GM21786 (cell line): ENCODE results near the gene CDK11B.
"Not testable (repeated sequence)": the region's sequence is repeated elsewhere in the genome, so short reads cannot be mapped to it uniquely, and the experiment has no call there.

ENCODE experiments used
- ATAC-seq: cut with Tn5 transposase; IDR thresholded peaks from one replicate; pipeline ENCODE4 v1.9.1; 2021; ENCODE audit not compliant: unreplicated experiment

CDK11B gene

DNA sequence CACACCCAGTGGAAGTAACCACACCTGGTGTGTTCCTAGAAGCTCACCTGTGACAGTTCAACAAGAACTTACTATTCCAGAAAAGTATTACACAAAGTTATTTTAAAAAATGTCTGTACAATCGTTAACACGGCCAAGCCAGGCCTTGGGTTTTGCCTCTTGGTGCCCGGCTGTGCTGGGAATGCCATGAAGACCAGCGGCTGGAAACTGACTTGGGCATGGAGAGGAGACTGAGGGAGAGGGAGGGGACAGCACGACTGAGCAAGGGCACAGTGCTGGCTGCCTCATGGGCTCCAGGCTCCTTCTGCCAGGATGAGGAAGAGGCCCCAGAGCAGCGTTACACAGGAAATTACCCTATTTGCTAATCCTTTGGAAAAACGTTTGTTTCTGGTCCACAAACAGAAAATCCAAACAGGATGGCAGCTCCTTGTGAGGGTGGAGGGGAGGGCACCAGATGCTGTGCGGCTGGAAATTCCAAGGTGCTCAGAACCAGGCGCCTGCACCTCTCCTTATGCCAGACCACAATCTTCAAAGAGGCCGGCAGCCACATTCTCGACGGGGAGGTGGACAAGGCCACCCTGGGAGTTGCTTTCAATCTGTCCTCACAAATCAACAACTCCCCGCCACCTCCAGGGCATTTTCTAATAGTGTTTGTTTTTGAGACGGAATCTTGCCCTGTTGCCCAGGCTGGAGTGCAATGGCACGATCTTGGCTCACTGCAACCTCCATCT lies 4.2 kb upstream of the CDK11B start:
- ATAC-seq, result not testable (repeated sequence)

DNA sequence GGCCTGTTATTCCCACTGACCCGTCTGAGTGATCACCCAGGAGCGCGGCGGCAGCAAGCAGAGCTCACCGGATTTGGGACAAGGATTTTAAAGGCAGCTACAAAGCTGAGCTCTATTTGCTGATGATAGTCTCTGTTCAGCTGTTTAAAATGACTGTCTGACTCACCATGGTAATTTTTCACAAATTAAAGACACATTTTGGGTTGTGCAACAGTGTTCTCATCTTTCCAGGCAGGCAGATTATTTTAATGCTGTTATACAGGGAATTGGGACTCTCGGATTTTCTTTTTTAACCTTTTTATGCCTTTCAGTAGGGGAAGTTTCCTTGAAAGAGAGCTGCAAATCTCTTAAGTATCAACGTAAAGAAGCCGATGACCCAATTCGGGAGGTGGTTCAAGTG lies 3.6 kb upstream of the CDK11B start:
- ATAC-seq, result not testable (repeated sequence)

DNA sequence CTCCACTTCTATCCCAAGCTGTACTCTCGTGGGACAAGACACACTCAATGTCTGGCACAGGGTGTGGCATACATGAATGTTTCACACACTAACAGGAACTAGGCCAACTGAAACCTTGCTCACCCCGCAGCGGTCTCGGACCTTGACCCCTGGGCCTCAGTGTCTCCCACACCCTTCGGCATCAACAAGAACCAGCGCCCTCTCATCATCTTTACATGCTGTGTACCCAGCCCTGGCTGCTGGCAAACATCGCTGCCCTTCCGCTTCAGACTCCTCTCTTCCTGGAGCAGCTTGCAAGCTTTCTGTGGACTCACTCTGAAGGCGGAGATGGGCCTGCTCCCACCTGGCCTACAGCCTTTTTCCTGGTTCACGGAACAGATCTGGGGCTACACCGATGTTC lies 10.5 kb downstream of the CDK11B start:
- not testable (repeated sequence) for ATAC-seq

DNA sequence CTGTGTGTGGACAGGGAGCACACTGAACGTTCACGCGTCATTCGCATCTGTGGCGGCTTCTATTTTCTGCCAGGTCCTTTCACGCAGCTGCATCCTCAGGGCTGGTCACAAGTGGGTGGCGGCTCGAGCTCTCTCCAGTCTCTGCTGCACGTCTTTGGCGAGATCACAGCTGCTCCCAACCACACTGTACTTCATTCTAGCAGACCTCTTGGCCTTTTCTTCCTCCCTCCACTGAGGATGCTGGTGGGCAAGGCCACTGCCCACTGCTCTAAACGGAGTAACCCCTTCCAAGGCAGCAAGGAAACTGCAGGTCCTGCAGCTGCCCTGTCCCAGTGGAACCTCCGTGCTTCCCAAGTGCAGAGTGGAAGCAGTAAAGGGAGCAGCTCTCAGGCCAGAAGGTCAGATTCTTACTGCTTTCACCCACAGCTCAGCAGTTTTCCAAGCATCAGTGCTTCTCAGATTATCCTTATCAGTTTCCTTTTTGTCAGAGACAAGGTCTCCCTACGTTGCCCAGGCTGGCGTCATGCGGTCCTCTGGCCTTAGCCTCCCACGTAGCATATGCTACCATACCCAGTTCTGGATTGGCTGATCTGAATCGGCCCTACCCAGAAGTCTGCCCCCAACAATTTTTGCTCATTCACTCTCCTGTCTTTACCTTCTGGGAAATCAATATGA lies 11.1 kb downstream of the CDK11B start:
- not testable (repeated sequence) for ATAC-seq

DNA sequence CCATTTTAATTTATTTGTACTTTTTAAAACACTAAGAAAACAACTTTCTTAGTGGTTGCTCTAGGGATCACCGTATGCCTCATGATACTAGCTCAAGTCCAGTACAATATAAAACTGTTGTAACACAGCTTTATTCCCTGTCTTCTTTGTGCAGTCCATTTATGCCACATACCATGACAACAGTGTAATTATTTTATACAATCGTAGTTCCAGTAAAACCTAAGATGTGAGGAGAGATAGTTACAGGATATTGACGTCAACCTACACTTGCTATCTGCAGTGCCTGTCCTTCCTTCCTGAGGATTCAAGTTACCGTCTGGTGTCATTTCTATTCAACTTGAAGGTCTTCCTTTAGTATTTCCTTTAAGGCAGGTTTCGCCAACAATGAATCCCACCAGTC lies 12.5 kb downstream of the CDK11B start:
- ATAC-seq, result not testable (repeated sequence)

DNA sequence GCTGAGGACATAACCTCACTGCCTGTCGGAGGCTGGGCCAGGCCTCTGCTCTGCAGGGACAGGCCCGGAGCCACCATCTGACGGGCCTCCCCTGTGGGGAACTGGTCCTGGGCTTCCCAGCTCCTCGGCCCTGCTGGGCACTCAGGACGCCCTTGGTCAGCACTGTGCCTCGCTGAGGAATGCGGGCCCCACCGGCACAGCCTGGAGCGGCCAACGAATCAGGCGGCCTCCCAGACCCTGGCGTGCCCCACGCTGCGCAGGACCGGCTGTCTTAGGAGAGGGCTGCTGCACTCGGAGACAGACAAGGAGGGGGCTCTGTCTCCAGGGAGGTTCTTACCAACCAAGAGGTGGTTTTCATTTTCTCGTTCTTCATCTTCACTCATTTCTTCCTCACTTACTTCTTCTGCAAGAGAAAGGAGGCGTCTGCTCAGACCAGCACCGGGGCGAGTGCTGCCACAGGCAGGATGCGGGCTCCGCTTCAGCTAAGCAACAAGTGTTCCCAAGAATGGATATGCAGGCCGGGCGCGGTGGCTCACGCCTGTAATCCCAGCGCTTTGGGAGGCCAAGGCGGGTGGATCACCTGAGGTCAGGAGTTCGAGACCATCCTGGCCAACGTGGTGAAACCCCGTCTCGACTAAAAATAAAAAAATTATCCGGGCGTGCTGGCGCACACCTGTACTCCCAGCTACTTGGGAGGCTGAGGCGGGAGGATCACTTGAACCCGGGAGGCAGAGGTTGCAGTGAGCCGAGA lies 17.9 kb downstream of the CDK11B start:
- not testable (repeated sequence) for ATAC-seq

DNA sequence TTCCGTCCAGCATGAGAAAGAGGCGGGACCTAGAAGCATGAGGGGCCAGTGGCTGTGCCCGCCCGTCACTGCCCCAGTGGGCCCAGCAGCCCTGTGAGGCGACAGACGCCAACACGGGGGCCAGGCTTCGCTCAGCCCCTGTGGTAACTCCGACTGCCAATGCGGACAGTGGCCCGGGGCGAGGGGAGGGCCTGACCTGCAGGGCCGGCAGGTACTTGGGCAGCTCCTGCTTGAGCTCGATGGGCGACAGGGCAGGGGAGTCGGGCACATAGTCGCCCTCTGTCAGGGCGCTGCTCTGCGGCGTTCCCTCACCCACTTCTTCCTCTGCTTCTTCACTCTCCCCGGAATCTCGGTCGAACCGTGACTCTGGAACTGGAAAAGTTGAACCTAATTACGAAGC lies 18.7 kb downstream of the CDK11B start:
- ATAC-seq, result not testable (repeated sequence)

DNA sequence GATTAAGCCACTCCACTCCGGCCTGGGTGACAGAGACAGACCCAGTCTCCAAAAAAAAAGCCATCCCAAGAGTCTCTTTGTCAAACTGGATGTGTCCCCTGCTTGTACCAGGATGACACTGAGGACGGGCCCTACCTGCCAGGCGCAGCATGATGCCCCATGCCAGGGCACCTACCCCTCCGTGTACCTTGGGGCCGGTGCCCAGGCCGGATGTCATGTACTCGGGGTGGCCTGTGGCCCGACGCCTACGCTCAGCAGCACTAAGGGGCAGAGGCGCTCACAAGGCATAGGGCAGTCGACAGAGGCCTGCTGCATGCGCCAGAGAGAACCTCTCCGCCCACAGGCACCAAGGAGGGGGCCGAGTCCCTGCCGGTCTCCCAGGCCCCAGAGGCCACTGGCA lies 19.4 kb downstream of the CDK11B start:
- not testable (repeated sequence) for ATAC-seq

DNA sequence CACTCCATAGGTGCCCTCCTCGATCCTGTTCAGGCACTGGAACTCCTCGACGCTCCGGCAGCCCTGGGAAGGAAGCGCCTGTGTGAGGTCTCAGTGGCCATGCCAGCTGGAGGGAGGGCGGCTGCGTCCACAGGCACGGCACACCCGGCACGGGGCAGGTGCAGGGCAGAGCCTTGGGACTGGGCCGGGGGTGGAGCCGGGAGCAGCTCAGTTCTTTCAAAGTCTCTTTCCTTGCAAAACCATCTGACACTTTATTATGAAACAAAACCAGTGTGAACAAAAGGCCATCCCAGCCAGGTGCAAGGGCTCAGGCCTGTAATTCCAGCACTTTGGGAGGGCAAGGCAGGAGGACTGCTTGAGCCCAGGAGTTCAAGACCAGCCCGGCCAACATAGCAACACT lies 20.3 kb downstream of the CDK11B start:
- not testable (repeated sequence) for ATAC-seq

DNA sequence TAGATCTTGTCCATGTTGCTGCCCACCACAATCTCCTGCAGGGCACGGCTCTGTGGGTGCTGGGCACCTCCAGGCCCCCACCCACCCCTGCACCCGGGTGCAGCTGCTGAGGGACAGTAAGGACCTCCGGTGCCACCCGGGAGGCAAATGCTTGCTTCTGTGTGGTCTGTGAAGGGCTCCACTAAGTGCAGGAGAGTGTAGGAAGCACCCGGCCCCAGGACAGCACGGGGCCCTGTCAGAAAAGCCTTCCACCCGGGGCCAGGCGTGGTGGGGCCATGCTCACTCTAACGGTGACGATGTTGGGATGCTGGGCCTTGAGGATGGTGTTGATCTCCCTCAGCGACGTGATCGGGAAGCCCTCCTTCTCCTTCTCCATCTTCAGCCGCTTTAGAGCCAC lies 21.3 kb downstream of the CDK11B start:
- not testable (repeated sequence) for ATAC-seq

DNA sequence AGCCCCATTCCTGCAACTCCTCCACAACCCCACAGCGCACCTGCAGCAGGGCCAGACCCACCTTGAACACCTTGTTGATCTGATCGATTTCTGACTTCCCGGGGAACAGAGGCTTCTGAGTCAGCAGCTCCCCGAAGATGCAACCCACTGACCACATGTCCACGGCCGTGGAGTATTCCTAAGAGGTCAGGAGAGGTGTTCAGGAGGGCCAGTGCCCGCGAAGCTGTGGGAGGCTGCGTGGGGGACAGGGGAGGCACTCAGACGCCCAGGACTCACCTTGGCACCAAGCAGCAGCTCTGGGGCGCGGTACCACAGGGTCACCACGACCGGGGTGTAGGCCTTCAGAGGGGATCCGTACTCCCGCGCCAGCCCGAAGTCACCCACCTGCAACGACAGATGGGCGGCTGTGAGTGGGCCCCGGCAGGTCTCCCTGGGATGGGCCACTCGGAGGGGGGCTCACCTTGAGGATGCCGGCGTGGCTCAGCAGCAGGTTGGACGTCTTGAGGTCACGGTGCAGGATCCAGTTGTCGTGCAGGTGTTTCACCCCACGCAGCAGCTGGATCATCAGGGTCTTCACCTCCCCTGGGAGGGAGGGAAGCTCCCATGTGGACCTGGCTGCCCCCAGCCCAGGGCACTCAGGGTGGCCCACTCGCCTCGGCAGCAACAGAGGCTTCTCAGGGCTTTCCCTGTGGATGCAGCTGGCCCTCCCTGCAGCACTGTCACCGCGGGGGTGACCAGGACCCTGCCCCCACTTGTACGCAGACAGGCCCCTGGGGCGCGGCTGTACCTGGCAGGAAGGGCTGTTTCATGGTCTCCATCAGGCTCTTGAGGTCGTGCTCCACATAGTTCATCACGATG lies 22.0 kb downstream of the CDK11B start:
- not testable (repeated sequence) for ATAC-seq

DNA sequence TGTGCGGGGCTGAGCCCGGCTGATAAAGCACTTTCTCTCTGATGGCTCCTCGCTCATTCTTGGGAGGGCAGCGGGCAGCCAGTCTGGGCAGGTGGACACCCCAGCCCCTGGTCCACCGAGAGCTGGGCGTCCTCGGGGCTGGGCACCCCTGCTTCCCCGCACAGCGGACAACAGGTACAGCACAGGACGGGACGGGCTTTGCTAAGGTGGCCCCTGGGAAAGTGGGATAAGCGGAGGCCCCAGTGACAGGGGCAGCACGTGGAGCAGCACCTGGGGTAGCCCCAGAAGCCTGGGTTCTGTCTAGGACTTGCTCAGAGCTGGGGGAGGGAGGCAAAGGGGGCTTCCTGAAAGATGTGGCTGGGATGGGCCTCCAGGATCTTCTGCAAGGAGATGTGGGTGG lies 24.2 kb downstream of the CDK11B start:
- ATAC-seq, result not testable (repeated sequence)

DNA sequence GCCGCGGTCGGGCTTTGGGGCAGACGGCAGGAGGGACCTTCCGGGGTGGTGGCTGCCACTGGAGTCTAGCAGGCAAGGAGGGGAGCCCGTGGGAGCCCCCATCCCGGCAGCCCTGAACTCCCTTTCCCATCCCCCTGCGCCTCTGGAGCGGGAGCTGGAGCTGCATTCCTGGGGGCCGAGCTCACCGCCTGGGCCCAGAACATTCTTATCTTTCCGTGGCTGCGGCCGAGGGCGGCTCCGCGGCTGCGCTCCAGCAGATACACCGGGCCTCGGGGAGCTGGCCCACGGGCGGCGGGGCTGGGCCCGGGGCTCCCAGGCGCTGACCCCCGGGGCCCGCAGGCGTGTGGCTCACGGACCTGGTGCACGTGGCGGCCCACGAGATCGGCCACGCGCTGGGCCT lies 25.4 kb downstream of the CDK11B start:
- not testable (repeated sequence) for ATAC-seq

DNA sequence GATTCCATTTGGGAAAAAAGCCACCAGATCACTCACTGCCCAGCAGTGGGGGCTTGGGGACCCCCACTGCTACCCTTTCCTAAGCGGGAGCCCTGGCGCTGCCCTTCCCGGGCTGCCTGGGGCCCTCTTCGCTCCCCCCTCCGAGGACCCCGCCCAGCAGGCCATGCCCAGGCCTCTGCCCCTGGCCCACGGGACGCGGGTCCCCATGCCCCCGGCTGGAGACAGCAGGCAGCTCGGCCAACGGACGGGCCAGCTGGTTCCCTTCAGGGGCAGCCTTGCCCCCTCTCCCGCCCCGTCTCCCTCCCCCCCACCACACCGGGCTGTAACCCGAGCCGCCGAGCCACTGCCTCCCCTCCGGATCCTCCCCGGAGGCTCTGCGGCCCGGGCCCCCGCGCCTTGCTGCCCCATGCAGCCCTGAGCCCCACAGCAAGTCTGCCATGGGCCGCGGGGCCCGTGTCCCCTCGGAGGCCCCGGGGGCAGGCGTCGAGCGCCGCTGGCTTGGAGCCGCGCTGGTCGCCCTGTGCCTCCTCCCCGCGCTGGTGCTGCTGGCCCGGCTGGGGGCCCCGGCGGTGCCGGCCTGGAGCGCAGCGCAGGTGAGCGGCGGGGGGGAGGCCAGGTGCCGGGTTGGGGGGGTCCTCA lies 26.9 kb downstream of the CDK11B start, which contains the start of gene MMP23B:
TSS of gene MMP23B (plus strand) at position 392 of the 639 bp plus-strand sequence. CDS start at position 438, 46 bp downstream.
- ATAC-seq, result no peak

DNA sequence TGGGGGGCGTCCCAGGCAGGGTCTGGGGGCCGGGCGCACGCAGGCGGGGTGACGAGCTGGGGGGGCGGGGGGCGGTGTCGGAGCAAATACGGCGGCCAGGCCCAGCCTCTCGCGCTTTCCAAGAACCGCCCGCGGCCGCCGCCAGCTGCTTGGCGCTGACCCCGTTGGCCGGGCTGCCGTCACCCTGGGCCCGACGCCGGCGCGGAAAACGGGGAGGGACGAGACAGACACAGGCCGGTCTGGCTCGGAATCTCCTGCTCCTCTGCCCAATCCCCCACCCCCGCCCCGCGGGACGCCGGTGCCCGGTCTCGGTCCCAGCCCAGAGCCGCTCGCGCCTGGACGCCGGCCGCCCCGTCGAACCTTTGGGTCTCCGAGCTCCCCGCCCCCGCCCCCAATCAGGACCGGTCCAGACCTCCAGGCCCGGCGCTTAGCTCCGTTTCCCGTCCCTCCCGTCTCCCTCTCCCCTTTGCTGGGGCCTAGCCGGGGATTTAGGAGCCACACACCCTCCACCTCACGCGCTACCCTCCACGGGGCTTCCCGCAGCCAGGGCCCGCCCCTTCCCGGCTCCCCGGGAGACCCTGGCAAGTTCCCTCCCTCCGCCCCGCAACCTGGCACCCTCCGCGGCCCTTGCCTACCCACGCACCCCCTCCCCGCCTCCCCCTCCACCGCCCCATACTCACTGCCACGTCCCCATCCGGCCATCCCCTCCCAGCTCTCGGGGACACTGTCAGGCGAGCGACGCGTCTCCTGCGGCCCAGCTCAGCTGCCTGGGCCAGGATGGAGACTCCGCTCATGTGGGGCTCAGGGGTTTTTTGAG lies 27.6 kb downstream of the CDK11B start:
- no peak for ATAC-seq

DNA sequence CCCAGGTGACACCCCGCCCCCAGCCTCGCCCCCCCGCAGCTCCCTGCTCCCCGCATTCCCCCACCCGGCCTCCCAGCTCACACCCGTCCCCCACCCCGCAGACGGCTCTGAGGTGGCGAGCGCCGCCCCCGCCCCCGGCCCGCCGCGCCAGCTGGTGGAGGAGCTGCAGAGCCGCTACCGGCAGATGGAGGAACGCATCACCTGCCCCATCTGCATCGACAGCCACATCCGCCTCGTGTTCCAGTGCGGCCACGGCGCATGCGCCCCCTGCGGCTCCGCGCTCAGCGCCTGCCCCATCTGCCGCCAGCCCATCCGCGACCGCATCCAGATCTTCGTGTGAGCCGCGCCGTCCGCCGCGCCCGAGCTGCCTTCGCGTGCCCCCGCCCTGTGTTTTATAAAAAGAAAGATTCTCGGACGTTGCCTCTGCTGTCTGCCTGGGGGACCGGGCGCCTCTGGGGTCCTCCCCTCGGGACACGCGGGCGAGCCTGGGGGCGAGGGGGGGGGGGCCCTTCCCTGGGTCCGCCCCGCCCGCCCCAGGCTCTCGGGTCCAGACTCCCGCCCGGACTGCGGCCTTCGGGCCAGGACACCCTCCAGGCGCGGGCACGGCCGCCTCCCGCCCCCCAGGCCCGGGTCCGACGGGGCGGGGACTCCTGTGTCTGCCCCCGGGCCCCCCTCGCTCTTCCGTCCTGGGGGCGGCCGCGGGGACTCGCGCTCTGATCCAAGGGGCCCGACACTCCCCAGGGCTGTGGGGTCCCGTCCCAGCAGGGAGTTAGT lies 28.4 kb downstream of the CDK11B start:
- ATAC-seq, result peak; percentile 63

DNA sequence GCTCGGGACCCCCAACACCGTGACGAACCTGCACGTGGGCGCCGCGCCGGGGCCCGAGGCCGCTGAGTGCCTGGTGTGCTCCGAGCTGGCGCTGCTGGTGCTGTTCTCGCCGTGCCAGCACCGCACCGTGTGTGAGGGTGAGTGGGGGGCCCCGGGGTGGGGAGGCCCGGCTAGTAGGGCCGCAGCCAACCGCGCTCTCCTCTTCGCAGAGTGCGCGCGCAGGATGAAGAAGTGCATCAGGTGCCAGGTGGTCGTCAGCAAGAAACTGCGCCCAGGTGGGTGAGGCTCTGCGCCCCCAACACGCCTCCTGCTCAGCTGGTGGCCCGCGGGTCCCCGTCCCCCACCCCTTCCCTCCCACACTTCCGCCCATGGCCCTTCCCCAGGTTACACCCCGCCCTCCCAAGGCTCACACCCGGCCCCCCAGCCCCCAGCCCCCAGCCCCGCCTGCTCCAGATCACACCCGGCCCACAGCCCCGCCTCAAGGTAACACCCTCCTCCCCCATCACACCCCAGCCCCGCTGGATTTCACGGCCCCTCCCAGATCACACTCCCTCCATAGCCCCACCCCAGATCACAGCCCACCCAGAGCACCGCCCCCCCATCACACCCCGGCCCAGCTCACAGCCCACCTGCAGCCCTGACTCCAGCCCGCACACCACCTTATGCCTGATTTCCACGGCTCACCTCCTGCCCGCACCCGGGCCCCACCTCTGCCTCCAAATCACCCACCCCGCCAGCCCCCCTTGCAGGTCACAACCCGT lies 29.2 kb downstream of the CDK11B start:
- ATAC-seq, result no peak
